Measurements from ENCODE around the gene CEACAM18.

The CEACAM18 gene

GRCh38 chr19:51478381-51479234 lies at the start of gene CEACAM18:
Gene CEACAM18 (plus strand): TSS chr19:51478539.
- TF ChIP-seq CTCF (conservative IDR thresholded peaks at IDR 0.05; ENCODE audit: low read depth, low read length): no peak
- DNase-seq (ENCODE audit: low read depth): no peak
- H3K4me3 ChIP-seq (ENCODE audit: low read length): no peak within 1 kb of the TSS

GRCh38 chr19:51430221-51430620 lies 48.1 kb upstream of the CEACAM18 start:
- DNase-seq (ENCODE audit: low read depth): no peak
- no peak for TF ChIP-seq CTCF (conservative IDR thresholded peaks at IDR 0.05; ENCODE audit: low read depth, low read length)
- H3K4me3 ChIP-seq (ENCODE audit: low read length): no peak overlapping the region

GRCh38 chr19:51431124-51431523 lies 47.2 kb upstream of the CEACAM18 start:
- H3K4me3 ChIP-seq (ENCODE audit: low read length): no peak overlapping the region
- DNase-seq (ENCODE audit: low read depth): no peak
- TF ChIP-seq CTCF (conservative IDR thresholded peaks at IDR 0.05; ENCODE audit: low read depth, low read length): no peak

- no peak for TF ChIP-seq CTCF (conservative IDR thresholded peaks at IDR 0.05; ENCODE audit: low read depth, low read length)
- no peak overlapping the region for H3K4me3 ChIP-seq (ENCODE audit: low read length)
- no peak for DNase-seq (ENCODE audit: low read depth)
Measured at GRCh38 chr19:51433043-51433442, 45.3 kb upstream of the CEACAM18 start.

- TF ChIP-seq CTCF (conservative IDR thresholded peaks at IDR 0.05; ENCODE audit: low read depth, low read length): no peak
- DNase-seq (ENCODE audit: low read depth): no peak
- H3K4me3 ChIP-seq (ENCODE audit: low read length): no peak overlapping the region
Measured at GRCh38 chr19:51434456-51434855, 43.9 kb upstream of the CEACAM18 start.

- H3K4me3 ChIP-seq (ENCODE audit: low read length): no peak overlapping the region
- DNase-seq (ENCODE audit: low read depth): no peak
- peak; percentile 14 for TF ChIP-seq CTCF (conservative IDR thresholded peaks at IDR 0.05; ENCODE audit: low read depth, low read length)
Measured at GRCh38 chr19:51439021-51439465, 39.3 kb upstream of the CEACAM18 start.

GRCh38 chr19:51440052-51440451 lies 38.3 kb upstream of the CEACAM18 start:
- DNase-seq (ENCODE audit: low read depth): no peak
- TF ChIP-seq CTCF (conservative IDR thresholded peaks at IDR 0.05; ENCODE audit: low read depth, low read length): no peak

More at GRCh38 chr19:51440052-51440451, 38.3 kb upstream of the CEACAM18 start:
- no peak overlapping the region for H3K4me3 ChIP-seq (ENCODE audit: low read length)
